Lung (tissue), 12 donors: ENCODE results near the gene ABHD8. TPM values are rescaled to one million over a fixed set of nuclear protein-coding genes. Genes with fewer than 3 reads are reported as not detected.

Experiments
- ATAC-seq: fragments of 200-7000 bp; cut with Tn5 transposase; one replicate; pipeline ENCODE4 v1.9.1; 2020; ENCODE audit warnings: moderate number of reproducible peaks; ENCODE audit not compliant: insufficient read depth, low FRiP score
- DNase-seq, 3 donors: peaks; one replicate each; pipeline ENCODE4 v3.0.0-alpha.2; 2013 to 2017
- H3K27ac ChIP-seq, 2 donors: one replicate each; pipeline ENCODE4 v1.5.1; 2013; ENCODE audit warnings: mild to moderate bottlenecking in 2 of 2, moderate library complexity in 2 of 2, control low read depth in 1 of 2, inconsistent platforms in 1 of 2, low read depth in 1 of 2, low read length in 1 of 2
- H3K27me3 ChIP-seq, 3 donors: one replicate each; pipeline ENCODE4 v1.5.1; 2013; ENCODE audit warnings: low read length in 2 of 3; ENCODE audit not compliant: control insufficient read depth in 3 of 3, insufficient read depth in 3 of 3
- H3K36me3 ChIP-seq, 4 donors: one replicate each; pipeline ENCODE4 v1.5.1; 2013; ENCODE audit warnings: low read length in 4 of 4, mild to moderate bottlenecking in 1 of 4, moderate library complexity in 1 of 4; ENCODE audit not compliant: control insufficient read depth in 4 of 4, insufficient read depth in 4 of 4
- H3K4me1 ChIP-seq, 5 donors: one replicate each; pipeline ENCODE4 v1.5.1; 2013; ENCODE audit warnings: low read length in 5 of 5, mild to moderate bottlenecking in 2 of 5, moderate library complexity in 1 of 5; ENCODE audit not compliant: control insufficient read depth in 5 of 5, insufficient read depth in 5 of 5
- H3K4me3 ChIP-seq: one replicate; pipeline ENCODE4 v1.5.1; 2013; ENCODE audit warnings: mild to moderate bottlenecking, control low read depth, moderate library complexity
- H3K9ac ChIP-seq, 2 donors: one replicate each; pipeline ENCODE4 v1.5.1; 2013; ENCODE audit warnings: low read length in 2 of 2, control low read depth in 1 of 2; ENCODE audit not compliant: insufficient read depth in 1 of 2
- H3K9me3 ChIP-seq, 4 donors: one replicate each; pipeline ENCODE4 v1.5.1; 2013; ENCODE audit warnings: low read length in 3 of 4, mild to moderate bottlenecking in 1 of 4, moderate library complexity in 1 of 4; ENCODE audit not compliant: control insufficient read depth in 4 of 4, insufficient read depth in 3 of 4
- WGBS, 2 donors: extraction: QIAGEN DNeasy Blood & Tissue Kit; methylation state at CpG; one replicate each; pipeline ENCODE4 v1.1.7; 2013; 5-methylcytosine and 5-hydroxymethylcytosine counted together
- polyA plus RNA-seq, 2 donors: library from polyadenylated mRNA; stranded (reverse); fragments of 200-250 nt; gene quantifications; one replicate each; pipeline ENCODE4 v1.2.1, GENCODE V29; 2013
- total RNA-seq, 2 donors: library from RNA; depleted of rRNA in 1 of 2; stranded (reverse); fragments of >200 nt in 1 of 2; gene quantifications; one replicate each; pipeline ENCODE4 v1.2.1, GENCODE V29; 2014 to 2021
- TF ChIP-seq, protein P1 (sequence below): IDR thresholded peaks from 2 replicates; pipeline ENCODE4 v1.5.1; 2012; ENCODE audit warnings: mild to moderate bottlenecking; ENCODE audit errors: control extremely low read depth, extremely low read depth
- donor health status: control.
- donor health status: control.
- donor health status: Bipolar disorder and iron deficiency.
- donor health status: healthy.
- donor health status: DM: yes; HTN: yes; CAD: no.

ABHD8 gene
- total and polyA plus RNA-seq, 4 donors: 12.8 to 23.0 (median 15.1) TPM

DNA sequence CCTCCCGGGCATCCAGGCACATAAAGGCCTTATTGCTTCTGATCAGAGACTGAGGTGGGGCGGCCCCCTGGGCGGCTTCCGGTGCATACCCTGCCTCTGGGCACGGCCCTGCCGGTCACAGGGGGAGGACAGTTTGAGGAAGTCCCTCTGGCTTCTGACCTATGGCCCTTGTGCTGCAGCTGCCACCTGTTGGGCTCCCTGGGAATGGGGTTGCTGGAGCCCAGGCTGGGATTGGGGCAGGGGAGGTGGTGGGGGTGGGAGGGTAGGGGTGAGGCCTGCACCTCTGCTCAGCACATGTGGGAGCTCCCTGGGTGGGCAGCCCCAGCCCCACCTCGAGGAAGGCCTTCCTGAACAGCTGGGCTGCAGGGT is 20.7 kb upstream of the ABHD8 start:
- Histone ChIP-seq H3K36me3 (peaks cover 0 to 37% (median 8%) of the 10 kb centered on the region in 4 donors), H3K9ac (no peak overlapping the region), H3K27ac (no peak overlapping the region), H3K4me3 (no peak overlapping the region), H3K9me3 (peaks cover 0 to 2% (median 0%) of the 10 kb centered on the region in 4 donors), H3K27me3 (no peaks in the 10 kb centered on the region), H3K4me1 (peaks cover 0 to 6% (median 0%) of the 10 kb centered on the region in 5 donors)
- WGBS, 2 donors: 34 to 35% methylated on average over 7 of the region's 7 CpGs
- DNase-seq: no peak
- ATAC-seq: no peak
- TF ChIP-seq, protein P1, sequence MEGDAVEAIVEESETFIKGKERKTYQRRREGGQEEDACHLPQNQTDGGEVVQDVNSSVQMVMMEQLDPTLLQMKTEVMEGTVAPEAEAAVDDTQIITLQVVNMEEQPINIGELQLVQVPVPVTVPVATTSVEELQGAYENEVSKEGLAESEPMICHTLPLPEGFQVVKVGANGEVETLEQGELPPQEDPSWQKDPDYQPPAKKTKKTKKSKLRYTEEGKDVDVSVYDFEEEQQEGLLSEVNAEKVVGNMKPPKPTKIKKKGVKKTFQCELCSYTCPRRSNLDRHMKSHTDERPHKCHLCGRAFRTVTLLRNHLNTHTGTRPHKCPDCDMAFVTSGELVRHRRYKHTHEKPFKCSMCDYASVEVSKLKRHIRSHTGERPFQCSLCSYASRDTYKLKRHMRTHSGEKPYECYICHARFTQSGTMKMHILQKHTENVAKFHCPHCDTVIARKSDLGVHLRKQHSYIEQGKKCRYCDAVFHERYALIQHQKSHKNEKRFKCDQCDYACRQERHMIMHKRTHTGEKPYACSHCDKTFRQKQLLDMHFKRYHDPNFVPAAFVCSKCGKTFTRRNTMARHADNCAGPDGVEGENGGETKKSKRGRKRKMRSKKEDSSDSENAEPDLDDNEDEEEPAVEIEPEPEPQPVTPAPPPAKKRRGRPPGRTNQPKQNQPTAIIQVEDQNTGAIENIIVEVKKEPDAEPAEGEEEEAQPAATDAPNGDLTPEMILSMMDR: no peak

DNA sequence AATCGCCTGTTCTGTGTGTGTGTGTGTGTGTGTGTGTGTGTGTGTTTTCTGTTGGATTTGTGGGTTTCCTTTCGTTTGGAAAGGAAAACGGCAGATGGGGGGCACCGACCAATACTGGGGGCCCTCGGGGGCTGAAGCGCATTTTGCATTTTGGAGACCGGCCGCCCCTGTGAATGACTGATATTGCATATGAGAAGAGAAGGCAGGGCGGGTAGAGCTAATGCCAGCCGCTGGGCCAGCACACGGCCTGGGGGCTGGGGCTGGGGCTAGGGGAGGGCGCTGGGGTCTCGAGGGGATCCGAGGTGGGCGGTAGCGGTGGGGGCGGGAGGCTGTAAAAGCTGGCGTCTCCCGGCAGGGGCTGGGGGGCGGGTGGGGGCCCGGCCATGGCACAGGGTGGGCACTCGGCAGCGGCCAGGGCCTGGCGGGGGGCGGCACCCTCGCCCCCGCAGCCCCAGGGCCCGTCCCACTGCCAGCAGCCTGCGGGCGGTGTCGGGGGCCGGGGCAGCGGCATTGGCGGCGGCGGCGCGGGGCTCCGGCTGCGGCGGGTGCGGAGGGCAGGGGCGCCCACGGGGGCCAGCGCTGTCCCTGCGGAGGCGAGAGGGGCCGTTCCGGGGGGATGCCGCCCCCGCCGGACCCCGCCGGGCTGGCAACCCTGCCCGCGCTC is 20.2 kb upstream of the ABHD8 start:
- Histone ChIP-seq H3K9ac (no peak overlapping the region), H3K27ac (no peak overlapping the region), H3K4me1 (peaks cover 0 to 6% (median 0%) of the 10 kb centered on the region in 5 donors), H3K4me3 (no peak overlapping the region), H3K9me3 (peaks cover 0 to 2% (median 0%) of the 10 kb centered on the region in 4 donors), H3K27me3 (no peaks in the 10 kb centered on the region), H3K36me3 (peaks cover 0 to 41% (median 8%) of the 10 kb centered on the region in 4 donors)
- no peak for ATAC-seq
- TF ChIP-seq, protein P1: no peak
- WGBS, 2 donors: 36 to 47% methylated on average over 44 to 56 of the region's 56 CpGs
- DNase-seq: no peak

DNA sequence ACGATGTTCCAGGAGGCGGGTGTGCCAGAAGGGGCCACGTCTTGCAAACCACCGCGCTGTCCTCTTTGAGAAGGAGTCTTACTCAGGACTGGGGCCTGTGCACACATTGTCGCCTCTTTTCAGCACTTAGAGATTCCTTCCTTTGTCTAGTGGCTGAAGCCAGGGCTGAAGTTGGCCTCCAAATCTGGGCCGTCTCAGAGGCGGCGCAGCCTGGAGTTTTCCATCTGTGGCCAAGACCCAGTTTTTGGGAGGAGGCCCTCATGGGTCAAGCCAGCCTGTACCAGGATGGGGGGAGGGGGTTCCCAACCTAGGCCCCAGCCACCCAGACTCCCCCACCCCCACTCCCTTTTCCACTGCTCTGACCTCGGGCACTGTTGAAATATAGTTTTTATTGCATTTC is 19.6 kb upstream of the ABHD8 start:
- H3K9me3 ChIP-seq: peaks cover 0 to 2% (median 0%) of the 10 kb centered on the region in 4 donors
- peaks cover 0 to 41% (median 8%) of the 10 kb centered on the region in 4 donors for H3K36me3 ChIP-seq
- H3K4me1 ChIP-seq: peaks cover 0 to 6% (median 0%) of the 10 kb centered on the region in 5 donors
- 77% methylated on average over 10 of the region's 10 CpGs for WGBS, 2 donors
- H3K9ac ChIP-seq: no peak overlapping the region
- DNase-seq: peak in 2 of 3 donors; percentile 36 to 44
- no peak for ATAC-seq
- no peaks in the 10 kb centered on the region for H3K27me3 ChIP-seq
- TF ChIP-seq, protein P1: no peak
- no peak overlapping the region for H3K4me3 ChIP-seq
- peak overlapping the region in 1 of 2 donors; percentile 8 for H3K27ac ChIP-seq
